ENCODE results near the gene EVA1A.

The EVA1A gene

DNA sequence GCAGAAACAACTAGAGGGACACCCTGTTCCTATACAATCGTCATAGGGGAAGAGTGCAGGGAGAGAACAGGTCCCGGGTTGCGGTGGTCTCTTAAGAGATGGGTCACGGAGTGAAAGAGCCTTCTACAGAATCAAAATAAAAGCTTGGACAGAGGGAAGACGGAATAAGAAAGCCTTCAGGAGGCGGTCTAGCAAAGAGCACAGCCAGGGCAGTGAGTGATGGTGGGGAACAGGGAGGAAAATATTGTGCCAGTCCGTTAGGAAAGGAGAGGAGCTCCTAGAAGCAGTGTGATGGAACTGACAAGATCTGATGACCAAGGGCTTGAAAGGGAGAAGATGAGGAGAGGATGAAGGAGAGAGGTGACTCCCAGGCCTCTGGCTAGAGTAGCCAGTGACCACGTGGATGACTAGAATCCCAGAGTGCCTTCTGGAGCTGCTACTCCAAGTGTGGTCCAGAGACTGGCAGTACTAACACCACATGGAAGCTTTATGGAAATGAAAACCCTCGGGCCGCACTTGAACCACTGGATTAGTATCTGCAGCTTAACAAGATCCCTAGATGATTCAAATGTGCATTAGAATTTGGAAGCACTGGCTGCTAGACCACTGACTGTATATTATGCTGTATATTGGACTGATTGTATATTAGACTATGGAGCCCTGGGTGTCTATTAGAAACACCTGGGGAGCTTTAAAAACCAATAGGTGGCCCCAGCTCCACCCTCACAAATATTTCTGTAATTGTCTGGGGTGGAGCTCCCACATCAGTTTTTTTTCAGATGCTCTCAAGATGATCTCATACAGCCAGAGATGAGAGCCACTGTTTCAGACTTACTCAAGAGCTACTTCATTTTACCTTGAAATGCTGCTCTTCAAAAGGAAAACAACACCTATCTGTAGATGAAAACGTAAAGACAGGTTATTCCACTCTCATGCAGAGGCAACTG is 1.1 kb upstream of the EVA1A start:
- Histone ChIP-seq H4K8ac (ENCODE audit: low read length) (peak overlapping the region; percentile 59), H3K14ac (ENCODE audit: low read length in 2 of 2) (no peak overlapping the region), H2BK5ac (ENCODE audit: low read depth, low read length, poor library complexity, severe bottlenecking) (peak overlapping the region; percentile 87), H3K27me3 (ENCODE audit: control insufficient read depth in 1 of 2, insufficient read depth in 1 of 2, low read length in 2 of 2) (no peaks in the 10 kb centered on the region), H3K9me3 (ENCODE audit: control insufficient read depth, low read length) (no peaks in the 10 kb centered on the region), H3K9ac (ENCODE audit: low read length) (peak overlapping the region; percentile 90), H2BK15ac (ENCODE audit: low read depth, poor library complexity, severe bottlenecking) (no peak overlapping the region), H3K27ac (ENCODE audit: low read length, poor library complexity, severe bottlenecking) (peak overlapping the region; percentile 92), H2BK120ac (ENCODE audit: low read depth, low read length) (peak overlapping the region; percentile 85), H3K79me1 (replicated peaks; ENCODE audit: low read length, poor library complexity, severe bottlenecking) (peaks cover 7% of the 10 kb centered on the region), H3K4me1 (ENCODE audit: control insufficient read depth, insufficient read depth, low read depth, low read length) (peaks cover 27% of the 10 kb centered on the region), H2AFZ (ENCODE audit: low read depth, low read length) (no peak overlapping the region), H2AK5ac (ENCODE audit: low read length, severe bottlenecking) (peak overlapping the region; percentile 92), H3K4ac (ENCODE audit: low read depth in 1 of 2, low read length in 2 of 2) (peak overlapping the region; percentile 57 to 81), H3K36me3 (ENCODE audit: control insufficient read depth in 1 of 2, insufficient read depth in 2 of 2, low read depth in 1 of 2, low read length in 2 of 2) (peaks cover 5 to 7% of the 10 kb centered on the region in 2 experiments), H2BK12ac (ENCODE audit: low read length in 2 of 2) (peak overlapping the region; percentile 49 to 59), H3K18ac (ENCODE audit: low read depth in 1 of 2, low read length in 2 of 2) (peak overlapping the region in 1 of 2 experiments; percentile 70), H3K4me2 (ENCODE audit: low read length, poor library complexity, severe bottlenecking) (peak overlapping the region; percentile 68), H4K91ac (ENCODE audit: low read length) (peak overlapping the region; percentile 70), H3K23ac (ENCODE audit: low read length in 2 of 2) (no peak overlapping the region), H3K4me3 (ENCODE audit: insufficient read depth in 1 of 2, low read depth in 1 of 2, low read length in 2 of 2) (peak overlapping the region in 1 of 2 experiments; percentile 90)
- peak; percentile 50 for DNase-seq
- 43% methylated on average over 11 of the region's 11 CpGs for WGBS

DNA sequence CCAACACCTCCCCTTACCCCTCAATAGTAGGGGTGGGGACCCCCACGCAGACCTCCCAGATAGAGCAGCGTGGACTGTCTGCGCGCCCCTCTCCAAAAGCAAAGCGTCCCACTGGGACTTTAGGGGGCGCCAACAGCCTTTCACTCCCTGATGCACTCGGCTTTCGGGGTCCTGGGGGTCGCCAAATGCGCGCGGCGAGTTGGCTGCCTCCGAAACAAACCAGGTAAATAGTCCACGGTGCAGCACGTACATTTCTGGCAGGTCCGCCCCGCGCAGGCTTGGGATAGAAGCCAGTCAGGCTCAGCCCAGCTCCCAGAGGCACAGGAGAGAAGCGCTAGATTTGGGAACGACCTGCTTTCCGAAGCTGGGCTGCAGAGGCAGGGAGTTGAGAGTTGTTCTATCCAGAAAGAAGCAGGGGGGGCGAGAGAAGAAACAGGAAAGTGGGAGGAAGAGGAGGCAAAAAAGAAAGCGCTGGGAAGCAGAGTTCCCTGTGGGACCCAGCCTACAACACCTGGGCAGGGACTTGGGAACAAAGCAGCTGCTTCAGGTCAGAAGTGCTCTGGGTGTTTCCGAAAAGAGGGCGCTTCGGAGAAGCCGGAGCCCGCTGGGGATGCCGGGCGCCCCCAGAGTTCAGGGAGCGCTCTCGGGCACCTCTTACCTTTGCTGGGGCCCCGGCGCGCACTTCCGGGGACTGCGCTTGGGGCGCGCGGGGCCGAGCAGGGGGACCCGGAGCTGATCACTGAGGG is 544 bp downstream of the EVA1A start:
- under 1% methylated on average over 42 of the region's 43 CpGs for WGBS
- H4K8ac ChIP-seq (ENCODE audit: low read length), result peak overlapping the region; percentile 73
- peak overlapping the region; percentile 92 for H3K27ac ChIP-seq (ENCODE audit: low read length, poor library complexity, severe bottlenecking)
- H3K9ac ChIP-seq (ENCODE audit: low read length), result peak overlapping the region; percentile 90
- peak overlapping the region; percentile 65 for H2BK120ac ChIP-seq (ENCODE audit: low read depth, low read length)
- H3K36me3 ChIP-seq (ENCODE audit: control insufficient read depth in 1 of 2, insufficient read depth in 2 of 2, low read depth in 1 of 2, low read length in 2 of 2), result peaks cover 5 to 9% of the 10 kb centered on the region in 2 experiments
- H3K4me1 ChIP-seq (ENCODE audit: control insufficient read depth, insufficient read depth, low read depth, low read length), result peaks cover 40% of the 10 kb centered on the region
- H2BK15ac ChIP-seq (ENCODE audit: low read depth, poor library complexity, severe bottlenecking), result peak overlapping the region; percentile 91
- no peaks in the 10 kb centered on the region for H3K27me3 ChIP-seq (ENCODE audit: control insufficient read depth in 1 of 2, insufficient read depth in 1 of 2, low read length in 2 of 2)
- H3K4ac ChIP-seq (ENCODE audit: low read depth in 1 of 2, low read length in 2 of 2), result peak overlapping the region in 1 of 2 experiments; percentile 86
- peak overlapping the region in 1 of 2 experiments; percentile 82 for H2BK12ac ChIP-seq (ENCODE audit: low read length in 2 of 2)
- H3K4me3 ChIP-seq (ENCODE audit: insufficient read depth in 1 of 2, low read depth in 1 of 2, low read length in 2 of 2), result peak overlapping the region; percentile 74 to 90
- peak overlapping the region; percentile 87 to 95 for H3K18ac ChIP-seq (ENCODE audit: low read depth in 1 of 2, low read length in 2 of 2)
- peak overlapping the region in 1 of 2 experiments; percentile 91 for H3K14ac ChIP-seq (ENCODE audit: low read length in 2 of 2)
- H3K4me2 ChIP-seq (ENCODE audit: low read length, poor library complexity, severe bottlenecking), result peak overlapping the region; percentile 55
- peak overlapping the region; percentile 94 for H2BK5ac ChIP-seq (ENCODE audit: low read depth, low read length, poor library complexity, severe bottlenecking)
- peak; percentile 57 for DNase-seq
- H3K23ac ChIP-seq (ENCODE audit: low read length in 2 of 2), result peak overlapping the region in 1 of 2 experiments; percentile 90
- peak overlapping the region; percentile 97 for H4K91ac ChIP-seq (ENCODE audit: low read length)
- H3K79me1 ChIP-seq (replicated peaks; ENCODE audit: low read length, poor library complexity, severe bottlenecking), result peaks cover 7% of the 10 kb centered on the region
- no peaks in the 10 kb centered on the region for H3K9me3 ChIP-seq (ENCODE audit: control insufficient read depth, low read length)
- no peak overlapping the region for H2AK5ac ChIP-seq (ENCODE audit: low read length, severe bottlenecking)
- H2AFZ ChIP-seq (ENCODE audit: low read depth, low read length), result peak overlapping the region; percentile 47

DNA sequence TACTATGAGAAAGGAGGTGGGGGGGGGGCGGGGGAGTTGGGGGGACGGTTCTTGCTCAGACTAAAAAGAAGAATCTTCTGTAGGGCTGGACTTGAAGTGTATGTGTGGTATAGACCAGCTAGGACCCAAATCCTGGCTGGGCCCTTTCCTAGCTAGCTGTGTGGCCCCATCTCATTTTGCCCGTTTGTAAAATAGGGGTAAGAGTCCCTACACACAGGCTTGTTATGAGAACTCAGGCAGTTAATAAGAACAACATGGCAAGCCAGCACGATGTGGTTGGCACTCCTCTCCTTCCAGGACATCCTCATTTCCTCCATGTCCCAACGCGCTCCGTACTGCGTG is 1.1 kb downstream of the EVA1A start:
- Histone ChIP-seq H2AK5ac (ENCODE audit: low read length, severe bottlenecking) (no peak overlapping the region), H3K79me1 (replicated peaks; ENCODE audit: low read length, poor library complexity, severe bottlenecking) (peaks cover 7% of the 10 kb centered on the region), H3K4me2 (ENCODE audit: low read length, poor library complexity, severe bottlenecking) (peak overlapping the region; percentile 55), H3K23ac (ENCODE audit: low read length in 2 of 2) (no peak overlapping the region), H4K8ac (ENCODE audit: low read length) (no peak overlapping the region), H3K18ac (ENCODE audit: low read depth in 1 of 2, low read length in 2 of 2) (peak overlapping the region; percentile 87 to 95), H2BK5ac (ENCODE audit: low read depth, low read length, poor library complexity, severe bottlenecking) (peak overlapping the region; percentile 94), H4K91ac (ENCODE audit: low read length) (no peak overlapping the region), H2AFZ (ENCODE audit: low read depth, low read length) (peak overlapping the region; percentile 47), H3K27me3 (ENCODE audit: control insufficient read depth in 1 of 2, insufficient read depth in 1 of 2, low read length in 2 of 2) (no peaks in the 10 kb centered on the region), H2BK120ac (ENCODE audit: low read depth, low read length) (peak overlapping the region; percentile 65), H3K9ac (ENCODE audit: low read length) (peak overlapping the region; percentile 90), H3K36me3 (ENCODE audit: control insufficient read depth in 1 of 2, insufficient read depth in 2 of 2, low read depth in 1 of 2, low read length in 2 of 2) (peaks cover 5 to 9% of the 10 kb centered on the region in 2 experiments), H3K27ac (ENCODE audit: low read length, poor library complexity, severe bottlenecking) (peak overlapping the region; percentile 92), H2BK15ac (ENCODE audit: low read depth, poor library complexity, severe bottlenecking) (peak overlapping the region; percentile 15), H3K9me3 (ENCODE audit: control insufficient read depth, low read length) (no peaks in the 10 kb centered on the region), H3K4me1 (ENCODE audit: control insufficient read depth, insufficient read depth, low read depth, low read length) (peaks cover 38% of the 10 kb centered on the region), H3K14ac (ENCODE audit: low read length in 2 of 2) (peak overlapping the region in 1 of 2 experiments; percentile 91), H3K4ac (ENCODE audit: low read depth in 1 of 2, low read length in 2 of 2) (no peak overlapping the region), H3K4me3 (ENCODE audit: insufficient read depth in 1 of 2, low read depth in 1 of 2, low read length in 2 of 2) (peak overlapping the region; percentile 74 to 90), H2BK12ac (ENCODE audit: low read length in 2 of 2) (peak overlapping the region in 1 of 2 experiments; percentile 59)
- no peak for DNase-seq
- WGBS, result 8% methylated on average over 6 of the region's 8 CpGs
